H1 (cell line): ENCODE measurements around the gene C11orf42. TPM values are rescaled to one million over a fixed set of nuclear protein-coding genes. Genes with fewer than 3 reads are reported as not detected.

Experiments used
- CEBPB ChIP-seq: IDR thresholded peaks from 2 replicates; pipeline ENCODE4 v1.6.1; 2012; ENCODE audit warnings: low read depth, low read length
- polyA plus RNA-seq, 7 experiments: library from polyadenylated mRNA; depleted of rRNA in 3 of 7; stranded (reverse) in 5 of 7; unstranded in 2 of 7; fragments of >200 nt in 5 of 7; fragments of 200-250 nt in 2 of 7; gene quantifications; 1 replicate in 5 of 7; 2 replicates in 1 of 7; 4 replicates in 1 of 7; pipeline versions ENCODE4 v1.2.1 to v1.2.3, GENCODE V29; 2011 to 2013; ENCODE audit warnings: missing spikeins in 2 of 7, mixed read lengths in 2 of 7
- total RNA-seq: library from RNA; stranded (reverse); fragmentation: NEBNext Ultra II Directional; extraction: Animal tissue kit (Norgen Biotek cat#: 25700); gene quantifications from 2 replicates; pipeline ENCODE4 v1.2.1, GENCODE V29; 2021

C11orf42 gene
- total and polyA plus RNA-seq, 2 of the 8 experiments (the other 6 are each of a cell fraction or from before 2014, with no cell fraction given) = not detected

DNA sequence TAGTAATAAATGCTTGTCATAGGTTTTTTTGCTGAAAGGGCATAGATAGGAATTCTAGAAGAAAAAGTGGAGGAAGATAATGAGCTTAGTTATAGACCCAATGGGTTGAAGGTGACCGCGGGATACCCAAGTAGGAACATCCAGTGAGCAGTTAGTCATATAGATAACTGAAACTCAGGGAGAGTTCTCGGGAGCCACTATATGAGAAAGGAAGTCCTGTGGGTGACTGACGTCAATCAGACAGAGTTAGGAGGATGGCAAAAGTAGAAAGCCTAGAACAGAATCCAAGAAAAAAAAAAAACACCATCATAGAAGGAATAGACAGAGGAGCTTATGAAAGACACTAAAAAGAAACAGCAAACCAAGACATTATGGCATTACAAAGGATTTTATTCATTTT is 31.9 kb downstream of the C11orf42 start (continued):
- TF ChIP-seq CEBPB = no peak
